Astrocyte of the spinal cord (primary cell): ENCODE measurements around the gene HMGCR.

Source experiments
- DNase-seq: peaks from one replicate; pipeline ENCODE4 v3.0.0; 2011; ENCODE audit warnings: low read depth, low spot score
- H3K4me3 ChIP-seq: 2 replicates; pipeline ENCODE4 v1.5.1; 2011; ENCODE audit warnings: low read depth, mild to moderate bottlenecking, low read length, moderate library complexity
- CTCF ChIP-seq: IDR thresholded peaks from 2 replicates; pipeline ENCODE4 v1.5.1; 2012; ENCODE audit warnings: low read depth, mild to moderate bottlenecking, low read length, inconsistent platforms
- in situ Hi-C: cut with HindIII; loops from 2 replicates; pipeline ENCODE4 v1.10.0; 2017; ENCODE audit warnings: low sequenced_read_pairs

HMGCR gene

GRCh38 chr5:75340714-75341478 is 3.9 kb downstream of the HMGCR start:
- no peak for DNase-seq
- no peak for TF ChIP-seq CTCF
- no peak overlapping the region for H3K4me3 ChIP-seq
- in situ Hi-C loops: no loop called here

- no peak overlapping the region for H3K4me3 ChIP-seq
- DNase-seq: no peak
- in situ Hi-C loops: no loop called here
- TF ChIP-seq CTCF: no peak
Observed at GRCh38 chr5:75341934-75342333, 4.9 kb downstream of the HMGCR start.

GRCh38 chr5:75342836-75343235 is 5.8 kb downstream of the HMGCR start:
- DNase-seq: no peak
- TF ChIP-seq CTCF: no peak
- no peak overlapping the region for H3K4me3 ChIP-seq
- in situ Hi-C loops: no loop called here

GRCh38 chr5:75348241-75348640 is 11.2 kb downstream of the HMGCR start:
- in situ Hi-C loops: no loop called here
- H3K4me3 ChIP-seq: no peak overlapping the region
- DNase-seq: peak; percentile 52
- no peak for TF ChIP-seq CTCF

- no peak overlapping the region for H3K4me3 ChIP-seq
- no peak for TF ChIP-seq CTCF
- no peak for DNase-seq
- in situ Hi-C loops: no loop called here
Observed at GRCh38 chr5:75349663-75350062, 12.6 kb downstream of the HMGCR start.

- TF ChIP-seq CTCF: no peak
- in situ Hi-C loops: no loop called here
- no peak overlapping the region for H3K4me3 ChIP-seq
- DNase-seq: no peak
Observed at GRCh38 chr5:75351139-75351926, 14.3 kb downstream of the HMGCR start.
